Measurements from ENCODE around the gene XRCC4. TPM values are rescaled to one million over a fixed set of nuclear protein-coding genes. Genes with fewer than 3 reads are reported as not detected.

XRCC4 gene
- total RNA-seq, 1 experiment from 2014 or later = 10.8 TPM

- no peaks in the 10 kb centered on the region for H3K79me2 ChIP-seq (ENCODE audit: insufficient read depth, low read length)
- H2AFZ ChIP-seq (ENCODE audit: low read length) = no peak overlapping the region
- no peak overlapping the region for H3K27ac ChIP-seq (ENCODE audit: insufficient read length, low read depth, low read length)
- TF ChIP-seq CTCF (conservative IDR thresholded peaks at IDR 0.05) = no peak
- no peak overlapping the region for H3K23ac ChIP-seq (ENCODE audit: insufficient read length, low read depth, low read length)
- no peak overlapping the region for H2BK5ac ChIP-seq (ENCODE audit: insufficient read length, low read length)
- H3K9me3 Mint-ChIP-seq = peaks cover 3 to 5% of the 10 kb centered on the region in 2 experiments; a peak in 3 of 5 replicates
- no peaks in the 10 kb centered on the region for H3K9me3 ChIP-seq (ENCODE audit: control insufficient read depth, low read depth, low read length)
- H4K20me1 ChIP-seq (ENCODE audit: control insufficient read depth, insufficient read depth, insufficient read length) = no peaks in the 10 kb centered on the region
- H4K91ac ChIP-seq (ENCODE audit: insufficient read length, low read depth, low read length) = no peak overlapping the region
- no peak overlapping the region for H3K9ac ChIP-seq (ENCODE audit: extremely low read depth, insufficient read length, low read length)
- no peak overlapping the region for H3K4me3 Mint-ChIP-seq
- no peak overlapping the region for H4K5ac ChIP-seq (ENCODE audit: insufficient read length, low read depth, low read length)
- no peaks in the 10 kb centered on the region for H3K79me1 ChIP-seq (ENCODE audit: insufficient read depth, low read depth, low read length, poor library complexity, severe bottlenecking)
- no peak overlapping the region for H2BK12ac ChIP-seq (ENCODE audit: insufficient read length, low read depth, low read length)
- H3K18ac ChIP-seq (ENCODE audit: insufficient read length, low read depth, low read length) = no peak overlapping the region
- H2BK120ac ChIP-seq (ENCODE audit: low read depth, low read length, poor library complexity, severe bottlenecking) = no peak overlapping the region
- DNase-seq = no peak
- H4K8ac ChIP-seq (replicated peaks; ENCODE audit: insufficient read length, low read depth, low read length) = no peak overlapping the region
- H3K23me2 ChIP-seq (ENCODE audit: insufficient read length, low read depth, low read length, poor library complexity, severe bottlenecking) = no peaks in the 10 kb centered on the region
- H3K4me1 Mint-ChIP-seq = peaks cover 0 to 2% of the 10 kb centered on the region in 2 experiments; a peak in 1 of 4 replicates
- H3K36me3 Mint-ChIP-seq (ENCODE audit: insufficient read depth in 1 of 3, low read depth in 3 of 3) = peaks cover 0 to 6% (median 0%) of the 10 kb centered on the region in 3 experiments; a peak in 2 of 7 replicates
- H3T11ph ChIP-seq (ENCODE audit: low read length) = no peak overlapping the region
- no peak overlapping the region for H3K56ac ChIP-seq (ENCODE audit: insufficient read length, low read depth, low read length)
- no peaks in the 10 kb centered on the region for H3K27me3 ChIP-seq (ENCODE audit: insufficient read depth, low read length)
- no peak overlapping the region for H3K4ac ChIP-seq (ENCODE audit: low read depth, low read length)
- no peak overlapping the region for H3K4me2 ChIP-seq (ENCODE audit: insufficient read depth, insufficient read length, low read length)
- H2BK20ac ChIP-seq (ENCODE audit: low read depth, low read length, poor library complexity, severe bottlenecking) = no peak overlapping the region
- no peak overlapping the region for H2AK5ac ChIP-seq (ENCODE audit: insufficient read length, low read length)
- H3K27ac Mint-ChIP-seq = no peak overlapping the region
- H2BK15ac ChIP-seq (ENCODE audit: low read depth, low read length) = no peak overlapping the region
- H3K27me3 Mint-ChIP-seq (ENCODE audit: low read depth) = no peaks in the 10 kb centered on the region
- H3K14ac ChIP-seq (ENCODE audit: insufficient read depth, low read length) = no peak overlapping the region
- H3K4me1 ChIP-seq (ENCODE audit: insufficient read depth, low read length) = no peaks in the 10 kb centered on the region
Measured at GRCh38 chr5:83388608-83389007, 311.3 kb downstream of the XRCC4 start.
